Ascending aorta (tissue), 2 donors: ENCODE measurements around the gene TOM1. TPM values are rescaled to one million over a fixed set of nuclear protein-coding genes. Genes with fewer than 3 reads are reported as not detected.

Source experiments
- DNase-seq, 2 donors: peaks; one replicate each; pipeline ENCODE4 v3.0.0-alpha.2; 2019; ENCODE audit warnings: low spot score in 2 of 2
- H3K27ac ChIP-seq, 2 donors: fragments of 200-600 bp; sonication (generic); one replicate each; pipeline ENCODE4 v1.5.1; 2016 to 2017; ENCODE audit warnings: mild to moderate bottlenecking in 1 of 2
- H3K27me3 ChIP-seq: fragments of 200-600 bp; sonication (generic); one replicate; pipeline ENCODE4 v1.5.1; 2017
- H3K36me3 ChIP-seq, 2 donors: fragments of 200-600 bp; sonication (generic); one replicate each; pipeline ENCODE4 v1.5.1; 2016
- H3K4me1 ChIP-seq, 2 donors: fragments of 200-600 bp; sonication (generic); one replicate each; pipeline ENCODE4 v1.5.1; 2016 to 2017; ENCODE audit warnings: mild to moderate bottlenecking in 1 of 2
- H3K4me3 ChIP-seq, 2 donors: fragments of 200-600 bp; sonication (generic); one replicate each; pipeline ENCODE4 v1.5.1; 2016 to 2017; ENCODE audit warnings: mild to moderate bottlenecking in 1 of 2
- H3K9me3 ChIP-seq, 2 donors: fragments of 200-600 bp; sonication (generic); one replicate each; pipeline ENCODE4 v1.5.1; 2016
- CTCF ChIP-seq, 3 experiments: fragments of 200-600 bp in 2 of 3; fragments of 450-650 bp in 1 of 3; sonication (generic) in 2 of 3; IDR thresholded peaks; one replicate each; pipeline ENCODE4 v1.5.1; 2016 to 2019; ENCODE audit warnings: antibody characterized with exemption in 3 of 3, mild to moderate bottlenecking in 1 of 3, moderate library complexity in 1 of 3
- intact Hi-C: fragments of 100-400 bp; cut with DNase I; formaldehyde crosslinking; loops from one replicate; pipeline ENCODE4 v1.15.1; 2023
- total RNA-seq: library from RNA; depleted of rRNA; stranded (reverse); fragments of >200 nt; gene quantifications from one replicate; pipeline ENCODE4 v1.1.0, GENCODE V29; 2016

The TOM1 gene
- total RNA-seq, 1 donor from 2014 or later: 84.4 TPM

GRCh38 chr22:35258191-35258988 is 41.3 kb upstream of the TOM1 start:
- H3K27ac ChIP-seq: peak overlapping the region; percentile 95 to 96
- no peak for TF ChIP-seq CTCF (IDR thresholded peaks at IDR 0.05)
- intact Hi-C loops: loop anchor here (2.0 kb wide), 1 partner anchor 40 kb away; the partner anchor contains the start of gene TOM1
- peaks cover 11% of the 10 kb centered on the region in 2 donors for H3K36me3 ChIP-seq
- H3K4me3 ChIP-seq: peak overlapping the region; percentile 85 to 93
- H3K4me1 ChIP-seq: peaks cover 0 to 8% of the 10 kb centered on the region in 2 donors
- H3K27me3 ChIP-seq: no peaks in the 10 kb centered on the region
- H3K9me3 ChIP-seq: no peaks in the 10 kb centered on the region
- DNase-seq: no peak

DNA sequence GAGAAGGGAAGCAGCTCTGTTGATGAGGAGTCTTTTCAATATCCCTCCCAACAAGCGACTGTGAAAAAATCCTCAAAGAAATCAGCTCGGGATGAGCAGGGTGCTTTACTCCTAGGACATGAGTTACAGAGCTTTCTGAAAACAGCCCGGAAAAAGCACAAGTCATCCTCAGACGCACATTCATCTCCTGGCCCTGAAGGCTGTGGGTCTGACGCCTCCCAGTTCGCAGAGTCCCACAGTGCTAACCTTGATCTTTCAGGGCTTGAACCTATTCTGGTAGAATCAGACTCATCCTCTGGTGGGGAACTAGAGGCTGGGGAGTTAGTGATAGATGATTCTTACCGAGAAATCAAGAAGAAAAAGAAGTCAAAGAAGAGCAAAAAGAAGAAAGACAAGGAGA is 34.7 kb upstream of the TOM1 start:
- no peaks in the 10 kb centered on the region for H3K4me1 ChIP-seq
- H3K4me3 ChIP-seq: no peak overlapping the region
- no peaks in the 10 kb centered on the region for H3K27me3 ChIP-seq
- H3K9me3 ChIP-seq: no peaks in the 10 kb centered on the region
- intact Hi-C loops: no loop called here
- no peak for DNase-seq
- TF ChIP-seq CTCF (IDR thresholded peaks at IDR 0.05): no peak
- H3K36me3 ChIP-seq: peaks cover 56 to 75% of the 10 kb centered on the region in 2 donors
- no peak overlapping the region for H3K27ac ChIP-seq

- no peak for TF ChIP-seq CTCF (IDR thresholded peaks at IDR 0.05)
- H3K27ac ChIP-seq: no peak overlapping the region
- H3K27me3 ChIP-seq: no peaks in the 10 kb centered on the region
- H3K4me1 ChIP-seq: no peaks in the 10 kb centered on the region
- no peak overlapping the region for H3K4me3 ChIP-seq
- H3K36me3 ChIP-seq: peaks cover 60 to 85% of the 10 kb centered on the region in 2 donors
- no peaks in the 10 kb centered on the region for H3K9me3 ChIP-seq
- DNase-seq: no peak
- intact Hi-C loops: no loop called here
Observed at GRCh38 chr22:35266277-35266676, 33.4 kb upstream of the TOM1 start.

GRCh38 chr22:35269630-35270029 is 30.1 kb upstream of the TOM1 start:
- intact Hi-C loops: no loop called here
- Histone ChIP-seq H3K9me3 (no peaks in the 10 kb centered on the region), H3K4me1 (no peaks in the 10 kb centered on the region), H3K27me3 (no peaks in the 10 kb centered on the region), H3K4me3 (no peak overlapping the region), H3K27ac (no peak overlapping the region), H3K36me3 (peaks cover 40 to 86% of the 10 kb centered on the region in 2 donors)
- DNase-seq: no peak
- TF ChIP-seq CTCF (IDR thresholded peaks at IDR 0.05): no peak

DNA sequence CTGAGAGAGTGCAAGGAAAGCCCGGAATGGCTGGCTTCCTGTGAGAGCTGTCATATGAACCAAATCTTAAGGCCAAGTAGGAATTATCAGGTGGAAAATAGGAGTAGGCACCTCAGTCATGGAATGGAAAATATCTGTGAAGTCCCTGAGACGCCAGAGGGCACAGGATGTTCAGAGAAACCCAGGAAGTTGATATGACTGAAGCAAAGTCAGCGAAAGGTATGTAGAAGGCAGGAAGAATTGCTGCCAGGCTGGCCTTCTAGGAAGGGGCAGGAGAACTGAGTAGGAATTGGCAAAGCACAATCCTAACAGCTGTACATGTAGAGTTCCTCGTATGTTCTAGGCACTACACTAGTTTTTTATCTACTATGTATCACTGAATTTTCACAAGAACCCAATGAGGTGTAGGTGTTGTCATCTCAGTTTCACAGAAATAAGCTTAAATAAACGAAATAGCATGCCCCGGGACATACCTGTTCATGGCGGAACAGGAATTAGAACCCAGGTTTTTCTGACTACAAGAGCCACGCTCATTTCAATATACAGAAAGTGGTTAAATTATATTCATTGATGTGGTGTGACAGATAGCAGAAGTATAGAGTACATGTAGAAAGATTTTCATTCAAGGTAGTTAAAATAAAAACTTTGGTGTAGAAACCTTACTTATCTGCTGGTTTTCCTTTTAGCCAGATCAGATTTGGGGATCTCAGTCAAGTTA is 25.4 kb upstream of the TOM1 start:
- Histone ChIP-seq H3K4me3 (no peak overlapping the region), H3K27ac (no peak overlapping the region), H3K27me3 (no peaks in the 10 kb centered on the region), H3K9me3 (no peaks in the 10 kb centered on the region), H3K36me3 (peaks cover 11 to 51% of the 10 kb centered on the region in 2 donors), H3K4me1 (no peaks in the 10 kb centered on the region)
- intact Hi-C loops: no loop called here
- no peak for DNase-seq
- no peak for TF ChIP-seq CTCF (IDR thresholded peaks at IDR 0.05)
